ENCODE measurements around the gene MRAP.

DNA sequence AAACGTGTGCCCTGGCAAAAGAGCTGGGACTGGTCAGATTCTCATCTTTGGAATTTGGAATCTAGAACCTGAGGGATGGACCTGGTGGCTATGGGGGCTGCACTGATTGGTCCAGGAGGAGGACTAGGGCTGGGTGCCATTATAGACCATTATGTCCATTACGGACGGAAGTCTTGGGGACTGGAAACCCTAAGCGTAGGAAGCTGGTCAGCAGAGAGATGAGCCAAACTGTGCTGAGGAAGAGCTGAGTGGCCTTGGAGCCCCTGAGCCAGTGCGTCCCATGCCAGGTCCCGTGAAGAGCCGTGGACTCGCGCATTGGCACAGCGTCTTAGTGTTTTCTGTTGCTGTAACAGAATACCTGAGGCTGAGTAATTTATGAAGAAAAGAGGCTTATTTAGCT lies 10.0 kb downstream of the MRAP start:
- TF ChIP-seq, protein P1, sequence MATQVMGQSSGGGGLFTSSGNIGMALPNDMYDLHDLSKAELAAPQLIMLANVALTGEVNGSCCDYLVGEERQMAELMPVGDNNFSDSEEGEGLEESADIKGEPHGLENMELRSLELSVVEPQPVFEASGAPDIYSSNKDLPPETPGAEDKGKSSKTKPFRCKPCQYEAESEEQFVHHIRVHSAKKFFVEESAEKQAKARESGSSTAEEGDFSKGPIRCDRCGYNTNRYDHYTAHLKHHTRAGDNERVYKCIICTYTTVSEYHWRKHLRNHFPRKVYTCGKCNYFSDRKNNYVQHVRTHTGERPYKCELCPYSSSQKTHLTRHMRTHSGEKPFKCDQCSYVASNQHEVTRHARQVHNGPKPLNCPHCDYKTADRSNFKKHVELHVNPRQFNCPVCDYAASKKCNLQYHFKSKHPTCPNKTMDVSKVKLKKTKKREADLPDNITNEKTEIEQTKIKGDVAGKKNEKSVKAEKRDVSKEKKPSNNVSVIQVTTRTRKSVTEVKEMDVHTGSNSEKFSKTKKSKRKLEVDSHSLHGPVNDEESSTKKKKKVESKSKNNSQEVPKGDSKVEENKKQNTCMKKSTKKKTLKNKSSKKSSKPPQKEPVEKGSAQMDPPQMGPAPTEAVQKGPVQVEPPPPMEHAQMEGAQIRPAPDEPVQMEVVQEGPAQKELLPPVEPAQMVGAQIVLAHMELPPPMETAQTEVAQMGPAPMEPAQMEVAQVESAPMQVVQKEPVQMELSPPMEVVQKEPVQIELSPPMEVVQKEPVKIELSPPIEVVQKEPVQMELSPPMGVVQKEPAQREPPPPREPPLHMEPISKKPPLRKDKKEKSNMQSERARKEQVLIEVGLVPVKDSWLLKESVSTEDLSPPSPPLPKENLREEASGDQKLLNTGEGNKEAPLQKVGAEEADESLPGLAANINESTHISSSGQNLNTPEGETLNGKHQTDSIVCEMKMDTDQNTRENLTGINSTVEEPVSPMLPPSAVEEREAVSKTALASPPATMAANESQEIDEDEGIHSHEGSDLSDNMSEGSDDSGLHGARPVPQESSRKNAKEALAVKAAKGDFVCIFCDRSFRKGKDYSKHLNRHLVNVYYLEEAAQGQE (IDR thresholded peaks at IDR 0.05; ENCODE audit: low read depth, low read length): no peak
- TF ChIP-seq RCOR1 (conservative IDR thresholded peaks at IDR 0.05; ENCODE audit: low read depth, low read length): no peak
- no peak for TF ChIP-seq POLR2A (IDR thresholded peaks at IDR 0.05; ENCODE audit: low read depth, low read length)
- TF ChIP-seq MYC (IDR thresholded peaks at IDR 0.05; ENCODE audit: insufficient read depth, insufficient read length, insufficient replicate concordance, low read length, severe bottlenecking): no peak
- TF ChIP-seq NR2C1 (IDR thresholded peaks at IDR 0.05): no peak
- TF ChIP-seq, protein P2, sequence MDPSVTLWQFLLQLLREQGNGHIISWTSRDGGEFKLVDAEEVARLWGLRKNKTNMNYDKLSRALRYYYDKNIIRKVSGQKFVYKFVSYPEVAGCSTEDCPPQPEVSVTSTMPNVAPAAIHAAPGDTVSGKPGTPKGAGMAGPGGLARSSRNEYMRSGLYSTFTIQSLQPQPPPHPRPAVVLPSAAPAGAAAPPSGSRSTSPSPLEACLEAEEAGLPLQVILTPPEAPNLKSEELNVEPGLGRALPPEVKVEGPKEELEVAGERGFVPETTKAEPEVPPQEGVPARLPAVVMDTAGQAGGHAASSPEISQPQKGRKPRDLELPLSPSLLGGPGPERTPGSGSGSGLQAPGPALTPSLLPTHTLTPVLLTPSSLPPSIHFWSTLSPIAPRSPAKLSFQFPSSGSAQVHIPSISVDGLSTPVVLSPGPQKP (IDR thresholded peaks at IDR 0.05; ENCODE audit: low read depth, low read length): no peak
- TF ChIP-seq PAX5 (IDR thresholded peaks at IDR 0.05; ENCODE audit: borderline replicate concordance, low read depth, low read length): no peak
- TF ChIP-seq, protein P3, sequence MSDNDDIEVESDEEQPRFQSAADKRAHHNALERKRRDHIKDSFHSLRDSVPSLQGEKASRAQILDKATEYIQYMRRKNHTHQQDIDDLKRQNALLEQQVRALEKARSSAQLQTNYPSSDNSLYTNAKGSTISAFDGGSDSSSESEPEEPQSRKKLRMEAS (IDR thresholded peaks at IDR 0.05; ENCODE audit: low read depth, low read length): no peak
- no peak for TF ChIP-seq SMAD1 (IDR thresholded peaks at IDR 0.05; ENCODE audit: low read depth, partially characterized antibody)
- no peak for TF ChIP-seq RAD21 (IDR thresholded peaks at IDR 0.05; ENCODE audit: insufficient read depth, low read depth, low read length)
- no peak for TF ChIP-seq CBX3 (IDR thresholded peaks at IDR 0.05; ENCODE audit: borderline replicate concordance, low read depth)
- TF ChIP-seq, protein P4, sequence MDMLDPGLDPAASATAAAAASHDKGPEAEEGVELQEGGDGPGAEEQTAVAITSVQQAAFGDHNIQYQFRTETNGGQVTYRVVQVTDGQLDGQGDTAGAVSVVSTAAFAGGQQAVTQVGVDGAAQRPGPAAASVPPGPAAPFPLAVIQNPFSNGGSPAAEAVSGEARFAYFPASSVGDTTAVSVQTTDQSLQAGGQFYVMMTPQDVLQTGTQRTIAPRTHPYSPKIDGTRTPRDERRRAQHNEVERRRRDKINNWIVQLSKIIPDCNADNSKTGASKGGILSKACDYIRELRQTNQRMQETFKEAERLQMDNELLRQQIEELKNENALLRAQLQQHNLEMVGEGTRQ (IDR thresholded peaks at IDR 0.05; ENCODE audit: borderline replicate concordance, low read depth, low read length): no peak
- no peak for TF ChIP-seq BACH1 (IDR thresholded peaks at IDR 0.05; ENCODE audit: borderline replicate concordance)
- TF ChIP-seq, protein P5, sequence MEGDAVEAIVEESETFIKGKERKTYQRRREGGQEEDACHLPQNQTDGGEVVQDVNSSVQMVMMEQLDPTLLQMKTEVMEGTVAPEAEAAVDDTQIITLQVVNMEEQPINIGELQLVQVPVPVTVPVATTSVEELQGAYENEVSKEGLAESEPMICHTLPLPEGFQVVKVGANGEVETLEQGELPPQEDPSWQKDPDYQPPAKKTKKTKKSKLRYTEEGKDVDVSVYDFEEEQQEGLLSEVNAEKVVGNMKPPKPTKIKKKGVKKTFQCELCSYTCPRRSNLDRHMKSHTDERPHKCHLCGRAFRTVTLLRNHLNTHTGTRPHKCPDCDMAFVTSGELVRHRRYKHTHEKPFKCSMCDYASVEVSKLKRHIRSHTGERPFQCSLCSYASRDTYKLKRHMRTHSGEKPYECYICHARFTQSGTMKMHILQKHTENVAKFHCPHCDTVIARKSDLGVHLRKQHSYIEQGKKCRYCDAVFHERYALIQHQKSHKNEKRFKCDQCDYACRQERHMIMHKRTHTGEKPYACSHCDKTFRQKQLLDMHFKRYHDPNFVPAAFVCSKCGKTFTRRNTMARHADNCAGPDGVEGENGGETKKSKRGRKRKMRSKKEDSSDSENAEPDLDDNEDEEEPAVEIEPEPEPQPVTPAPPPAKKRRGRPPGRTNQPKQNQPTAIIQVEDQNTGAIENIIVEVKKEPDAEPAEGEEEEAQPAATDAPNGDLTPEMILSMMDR (IDR thresholded peaks at IDR 0.05 in 2 of 3, conservative IDR thresholded peaks at IDR 0.05 in 1 of 3; ENCODE audit: control insufficient read depth in 2 of 3, extremely low read depth in 1 of 3, insufficient read depth in 1 of 3, low read depth in 3 of 3, low read length in 3 of 3): no peak
